NCI-H2081 (cell line): Measurements from ENCODE around the gene ARHGAP11A.
A peak's percentile ranks its signal among the peaks of the same experiment; 100 is the strongest.

Experiments used
- DNase-seq, 2 experiments: peaks; one replicate each; lab custom pipeline; 2025; lab: John Stamatoyannopoulos, UW

Gene ARHGAP11A

GRCh38 chr15:32685576-32685975 is 70.3 kb downstream of the ARHGAP11A start:
- DNase-seq: no peak

- no peak for DNase-seq
Measured at GRCh38 chr15:32687556-32687955, 72.3 kb downstream of the ARHGAP11A start.

GRCh38 chr15:32688151-32688639 is 72.9 kb downstream of the ARHGAP11A start:
- peak; percentile 69 to 90 for DNase-seq
